CD4-positive, alpha-beta T cell (primary cell): ENCODE measurements around the gene EEF1A2. TPM values are rescaled to one million over a fixed set of nuclear protein-coding genes. Genes with fewer than 3 reads are reported as not detected.

Source experiments
- ATAC-seq: fragments of 200-7000 bp; cut with Tn5 transposase; one replicate; pipeline ENCODE4 v1.10.0; 2022; ENCODE audit warnings: mild to moderate bottlenecking; ENCODE audit not compliant: poor library complexity
- CTCF ChIA-PET: fragments of 350-600 bp; sonication (Branson Sonifier 250); formaldehyde crosslinking; loops from one replicate; lab custom pipeline; 2021; ENCODE audit warnings: antibody characterized with exemption, inconsistent platforms; lab: Charles Lee
- POLR2A ChIA-PET: fragments of 350-600 bp; sonication (Branson Sonifier 250); formaldehyde crosslinking; loops from one replicate; lab custom pipeline; 2021; ENCODE audit warnings: antibody characterized with exemption, inconsistent platforms; lab: Charles Lee
- DNase-seq, 14 experiments: peaks; one replicate each; pipeline ENCODE4 v3.0.0-alpha.2; 2013 to 2020; ENCODE audit warnings: mixed read lengths in 2 of 14
- H3K27ac ChIP-seq, 2 donors: one replicate each; pipeline versions ENCODE4 v1.5.1 to v1.7.0; 2013; ENCODE audit warnings: low read length in 2 of 2, low read depth in 1 of 2, mild to moderate bottlenecking in 1 of 2
- H3K27me3 ChIP-seq, 2 experiments: 1 replicate in 1 of 2; 2 replicates in 1 of 2; pipeline versions ENCODE4 v1.6.1 to v1.7.0; 2013; ENCODE audit warnings: low read length in 2 of 2, control low read depth in 1 of 2, mild to moderate bottlenecking in 1 of 2, moderate library complexity in 1 of 2; ENCODE audit not compliant: insufficient read depth in 2 of 2, control insufficient read depth in 1 of 2
- H3K36me3 ChIP-seq: one replicate; pipeline ENCODE4 v1.6.1; 2013; ENCODE audit warnings: low read length, control low read depth; ENCODE audit not compliant: insufficient read depth
- H3K4me1 ChIP-seq: one replicate; pipeline ENCODE4 v1.6.1; 2013; ENCODE audit warnings: low read length, control low read depth; ENCODE audit not compliant: insufficient read depth
- H3K4me3 ChIP-seq: one replicate; pipeline ENCODE4 v1.5.1; 2013; ENCODE audit warnings: mild to moderate bottlenecking, low read length, moderate library complexity
- H3K9me3 ChIP-seq, 2 experiments: 1 replicate in 1 of 2; 2 replicates in 1 of 2; pipeline versions ENCODE4 v1.6.1 to v1.7.0; 2013; ENCODE audit warnings: low read length in 2 of 2, mild to moderate bottlenecking in 2 of 2, control low read depth in 1 of 2, moderate library complexity in 1 of 2; ENCODE audit not compliant: control insufficient read depth in 1 of 2, insufficient read depth in 1 of 2
- H3K27ac Mint-ChIP-seq: one replicate; pipeline ENCODE4 v1.8.0; 2020; ENCODE audit warnings: mixed read lengths
- H3K27me3 Mint-ChIP-seq: one replicate; pipeline ENCODE4 v1.8.0; 2021; ENCODE audit warnings: mixed read lengths
- H3K36me3 Mint-ChIP-seq: one replicate; pipeline ENCODE4 v1.8.0; 2021; ENCODE audit warnings: low read depth, mixed read lengths
- H3K4me1 Mint-ChIP-seq: one replicate; pipeline ENCODE4 v1.8.0; 2021; ENCODE audit warnings: low read depth, mixed read lengths
- H3K4me3 Mint-ChIP-seq: one replicate; pipeline ENCODE4 v1.8.0; 2020; ENCODE audit warnings: mild to moderate bottlenecking, mixed read lengths
- H3K9me3 Mint-ChIP-seq: one replicate; pipeline ENCODE4 v1.8.0; 2020; ENCODE audit warnings: mixed read lengths
- intact Hi-C, 2 experiments: fragments of 100-400 bp; cut with DNase I in 1 of 2; cut with micrococcal nuclease in 1 of 2; formaldehyde crosslinking; loops; one replicate each; pipeline versions ENCODE4 v1.15.1 to v1.9.0; 2023 to 2025; cut with DNase I, micrococcal nuclease
- total RNA-seq, 174 experiments: library from RNA in 2 of 174; stranded (reverse) in 2 of 174; gene quantifications; one replicate each; pipeline ENCODE4 v1.2.3 and lab custom pipeline; 2021 to 2026
- TF ChIP-seq, protein P1 (sequence below): fragments of 200-600 bp; IDR thresholded peaks from one replicate; pipeline ENCODE4 v1.8.0; 2022; ENCODE audit warnings: antibody characterized with exemption, mild to moderate bottlenecking

Gene EEF1A2
- total RNA-seq, 2 experiments from 2014 or later: 0.92 to 1.1 TPM

DNA sequence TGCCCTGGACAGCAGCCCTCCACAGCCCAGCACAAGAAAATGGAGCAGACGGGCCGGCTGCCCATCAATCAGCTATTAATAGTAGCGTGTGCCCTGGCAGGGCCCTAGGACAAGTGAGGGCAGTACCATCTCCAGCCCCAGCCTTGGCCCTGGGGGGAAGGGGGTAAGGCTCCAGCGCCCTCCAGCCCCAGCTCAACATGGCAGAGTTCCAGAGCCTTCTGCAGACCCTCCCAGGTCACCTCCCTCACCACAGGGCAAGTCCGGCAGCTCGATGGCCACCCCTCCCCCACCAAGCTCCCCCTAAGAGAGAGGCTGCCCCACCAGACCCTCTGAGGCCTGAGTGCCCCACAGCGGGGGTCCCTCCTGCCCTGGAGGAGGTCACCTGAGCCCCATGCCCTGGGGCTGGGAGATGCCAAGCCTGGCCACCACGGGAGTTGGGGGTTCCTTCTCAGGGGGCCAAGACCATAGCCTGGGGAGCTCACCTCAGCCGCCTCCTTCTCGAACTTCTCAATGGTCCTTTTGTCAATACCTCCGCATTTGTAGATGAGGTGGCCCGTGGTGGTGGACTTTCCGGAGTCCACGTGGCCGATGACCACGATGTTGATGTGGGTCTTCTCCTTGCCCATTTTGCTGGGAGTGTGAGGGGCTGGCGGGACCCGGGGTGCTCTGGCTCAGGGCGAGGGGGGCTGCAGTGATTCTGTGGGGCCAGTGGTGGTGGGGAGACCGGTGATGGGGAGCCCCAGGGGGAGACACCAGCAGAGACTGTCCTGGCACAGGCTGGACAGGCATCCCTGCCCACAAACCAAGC, 1.5 kb downstream of the EEF1A2 start:
- peak in 1 of 14 experiments; percentile 38 for DNase-seq
- TF ChIP-seq, protein P1, sequence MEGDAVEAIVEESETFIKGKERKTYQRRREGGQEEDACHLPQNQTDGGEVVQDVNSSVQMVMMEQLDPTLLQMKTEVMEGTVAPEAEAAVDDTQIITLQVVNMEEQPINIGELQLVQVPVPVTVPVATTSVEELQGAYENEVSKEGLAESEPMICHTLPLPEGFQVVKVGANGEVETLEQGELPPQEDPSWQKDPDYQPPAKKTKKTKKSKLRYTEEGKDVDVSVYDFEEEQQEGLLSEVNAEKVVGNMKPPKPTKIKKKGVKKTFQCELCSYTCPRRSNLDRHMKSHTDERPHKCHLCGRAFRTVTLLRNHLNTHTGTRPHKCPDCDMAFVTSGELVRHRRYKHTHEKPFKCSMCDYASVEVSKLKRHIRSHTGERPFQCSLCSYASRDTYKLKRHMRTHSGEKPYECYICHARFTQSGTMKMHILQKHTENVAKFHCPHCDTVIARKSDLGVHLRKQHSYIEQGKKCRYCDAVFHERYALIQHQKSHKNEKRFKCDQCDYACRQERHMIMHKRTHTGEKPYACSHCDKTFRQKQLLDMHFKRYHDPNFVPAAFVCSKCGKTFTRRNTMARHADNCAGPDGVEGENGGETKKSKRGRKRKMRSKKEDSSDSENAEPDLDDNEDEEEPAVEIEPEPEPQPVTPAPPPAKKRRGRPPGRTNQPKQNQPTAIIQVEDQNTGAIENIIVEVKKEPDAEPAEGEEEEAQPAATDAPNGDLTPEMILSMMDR: no peak
- Mint-ChIP-seq H3K4me3 (peak overlapping the region; percentile 58), H3K27ac (no peak overlapping the region), H3K9me3 (no peaks in the 10 kb centered on the region), H3K27me3 (peaks cover 22% of the 10 kb centered on the region), H3K4me1 (peaks cover 5% of the 10 kb centered on the region), H3K36me3 (no peaks in the 10 kb centered on the region)
- peaks cover 0 to 14% of the 10 kb centered on the region in 2 experiments for H3K9me3 ChIP-seq
- CTCF ChIA-PET: interaction anchor here (1.2 to 2.2 kb wide), 6 partner anchors 10 to 477 kb away, joined by 3 to 11 read pairs (median 4); partner anchors contain the start of genes PPDPF, PTK6 and RTEL1
- POLR2A ChIA-PET: interaction anchor here (1.8 kb wide), 1 partner anchor 23 kb away, joined by 16 read pairs; the partner anchor contains the start of gene PPDPF
- no peak overlapping the region for H3K27ac ChIP-seq
- peaks cover 33% of the 10 kb centered on the region for H3K4me1 ChIP-seq
- no peak overlapping the region for H3K4me3 ChIP-seq
- intact Hi-C loops: loop anchor here in 1 of 2 experiments (2.0 to 5.0 kb wide), 3 partner anchors 299 to 625 kb away; no protein-coding TSS in a partner anchor
- peaks cover 26 to 32% of the 10 kb centered on the region in 2 experiments for H3K27me3 ChIP-seq
- ATAC-seq: no peak
- no peaks in the 10 kb centered on the region for H3K36me3 ChIP-seq

DNA sequence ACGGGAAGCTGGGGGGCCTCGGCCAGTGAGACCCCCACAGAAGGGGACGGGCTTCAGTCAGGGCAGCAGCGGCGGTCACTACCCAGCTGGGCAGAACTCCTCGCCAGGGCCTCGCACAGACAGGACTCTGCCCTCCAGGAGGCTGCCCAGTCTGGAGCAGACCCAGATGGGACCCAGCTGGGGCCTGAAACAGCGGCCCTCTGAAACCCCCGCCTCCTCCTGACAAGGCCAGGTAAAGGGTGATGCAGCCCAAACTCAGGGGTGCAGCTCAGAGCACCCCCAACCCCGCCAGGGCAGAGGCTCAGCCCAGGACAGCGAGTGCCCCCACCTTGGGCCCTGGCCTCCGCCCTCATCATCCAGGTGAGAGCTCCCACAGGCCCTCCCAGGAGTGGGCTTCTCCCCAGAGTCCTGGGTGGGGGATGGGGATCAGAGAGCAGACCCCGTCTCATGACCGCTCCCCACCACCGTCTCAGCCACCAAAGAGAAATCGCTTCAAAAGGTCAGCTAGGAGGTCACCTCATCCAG, 2.2 kb downstream of the EEF1A2 start:
- DNase-seq: no peak

More for the DNA sequence above, 2.2 kb downstream of the EEF1A2 start:
- intact Hi-C loops: loop anchor here (1.0 to 5.0 kb wide), 4 partner anchors 23 to 626 kb away; no protein-coding TSS in a partner anchor
- no peaks in the 10 kb centered on the region for H3K36me3 ChIP-seq
- Mint-ChIP-seq H3K27me3 (peaks cover 26% of the 10 kb centered on the region), H3K27ac (no peak overlapping the region), H3K9me3 (no peaks in the 10 kb centered on the region), H3K4me1 (peaks cover 5% of the 10 kb centered on the region), H3K36me3 (no peaks in the 10 kb centered on the region), H3K4me3 (peak overlapping the region; percentile 58)
- no peak overlapping the region for H3K27ac ChIP-seq
- ChIA-PET CTCF (interaction anchor here (1.2 to 2.2 kb wide), 7 partner anchors 11 to 477 kb away, joined by 3 to 11 read pairs (median 4); partner anchors contain the start of genes PPDPF, PTK6 and RTEL1), POLR2A (interaction anchor here (0.7 to 1.8 kb wide), 2 partner anchors 24 to 41 kb away, joined by 3 to 16 read pairs; partner anchors contain the start of genes PPDPF and PTK6)
- H3K4me3 ChIP-seq: peak overlapping the region; percentile 18
- H3K27me3 ChIP-seq: peaks cover 26 to 32% of the 10 kb centered on the region in 2 experiments
- TF ChIP-seq, protein P1: no peak
- ATAC-seq: no peak
- peaks cover 0 to 14% of the 10 kb centered on the region in 2 experiments for H3K9me3 ChIP-seq
- peaks cover 33% of the 10 kb centered on the region for H3K4me1 ChIP-seq
